Measurements from ENCODE around the gene DPEP1. TPM values are rescaled to one million over a fixed set of nuclear protein-coding genes. Genes with fewer than 3 reads are reported as not detected.

Gene DPEP1
- total and polyA plus RNA-seq, 2 experiments from 2014 or later, result 1.7 to 2.3 TPM

- TF ChIP-seq ZNF462 (CRISPR knock-in tag; IDR thresholded peaks at IDR 0.05), result no peak
Measured at GRCh38 chr16:89636663-89637062, 23.2 kb downstream of the DPEP1 start (continued).

- no peaks in the 10 kb centered on the region for H3K27me3 ChIP-seq (ENCODE audit: insufficient read depth)
- H3K4me3 ChIP-seq, result no peak overlapping the region
- H3K4me1 Mint-ChIP-seq, result peaks cover 6% of the 10 kb centered on the region; the same call in 2 of the 3 replicates
- no peaks in the 10 kb centered on the region for H4K20me1 ChIP-seq (replicated peaks; ENCODE audit: insufficient read depth)
- no peak overlapping the region for H3K27ac Mint-ChIP-seq
- no peaks in the 10 kb centered on the region for H3K36me3 Mint-ChIP-seq (ENCODE audit: low read depth)
- H3K4me1 ChIP-seq (ENCODE audit: insufficient read depth), result no peaks in the 10 kb centered on the region
- no peaks in the 10 kb centered on the region for H3K36me3 ChIP-seq (ENCODE audit: insufficient read depth)
- peaks cover 15% of the 10 kb centered on the region for H3K27me3 Mint-ChIP-seq (ENCODE audit: insufficient read depth, low read depth, poor library complexity)
- no peak overlapping the region for H3K27ac ChIP-seq (ENCODE audit: low read depth)
- ATAC-seq, result no peak
- no peak overlapping the region for H2AFZ ChIP-seq
- H3K9me2 ChIP-seq (ENCODE audit: insufficient read depth), result no peaks in the 10 kb centered on the region
- no peak overlapping the region for H3K4me3 Mint-ChIP-seq
- H3K4me2 ChIP-seq, result no peak overlapping the region
- H3K79me2 ChIP-seq (replicated peaks; ENCODE audit: insufficient read depth), result no peaks in the 10 kb centered on the region
- H3K9me3 Mint-ChIP-seq, result no peaks in the 10 kb centered on the region
- H3F3A ChIP-seq (replicated peaks; ENCODE audit: low read depth), result no peaks in the 10 kb centered on the region; the same call in 1 of the 2 replicates
- no peak for DNase-seq (ENCODE audit: low spot score)
- TF ChIP-seq EZH2phosphoT487 (IDR thresholded peaks at IDR 0.05; ENCODE audit: unreplicated experiment), result no peak
- no peak for TF ChIP-seq POLR2AphosphoS5 (IDR thresholded peaks at IDR 0.05; ENCODE audit: low read depth)
- no peak for TF ChIP-seq ZNF462 (CRISPR knock-in tag; IDR thresholded peaks at IDR 0.05)
- TF ChIP-seq ZNF331 (CRISPR knock-in tag; IDR thresholded peaks at IDR 0.05; ENCODE audit: low read depth), result no peak
- no peak for TF ChIP-seq CTCF (conservative IDR thresholded peaks at IDR 0.05; ENCODE audit: low read depth in 2 of 2)
- TF ChIP-seq ETS1 (IDR thresholded peaks at IDR 0.05), result no peak
Measured at GRCh38 chr16:89637379-89637778, 23.9 kb downstream of the DPEP1 start.

Data from GM23338 (cell line).